GM12873 (cell line): ENCODE measurements around the gene BRWD1.

ENCODE experiments used
- CTCF ChIP-seq: IDR thresholded peaks from 2 replicates; pipeline ENCODE4 v1.5.1; 2012; ENCODE audit warnings: low read depth, mild to moderate bottlenecking, moderate library complexity, low read length, control low read depth; ENCODE audit not compliant: insufficient read depth; ENCODE audit errors: missing control alignments

The BRWD1 gene

GRCh38 chr21:39224930-39225329 lies 88.5 kb downstream of the BRWD1 start:
- TF ChIP-seq CTCF, result no peak

GRCh38 chr21:39221997-39222486 lies 91.4 kb downstream of the BRWD1 start:
- no peak for TF ChIP-seq CTCF

- TF ChIP-seq CTCF, result no peak
These were observed 92.0 kb downstream of the BRWD1 start for GRCh38 chr21:39221282-39221996.

GRCh38 chr21:39220150-39220549 lies 93.3 kb downstream of the BRWD1 start:
- TF ChIP-seq CTCF, result no peak

- no peak for TF ChIP-seq CTCF
These were observed 95.4 kb downstream of the BRWD1 start for GRCh38 chr21:39218082-39218409.

- TF ChIP-seq CTCF, result no peak
These were observed 95.9 kb downstream of the BRWD1 start for GRCh38 chr21:39217356-39218081.

GRCh38 chr21:39216290-39216689 lies 97.1 kb downstream of the BRWD1 start:
- no peak for TF ChIP-seq CTCF
